ENCODE results near the gene MBLAC1. TPM values are rescaled to one million over a fixed set of nuclear protein-coding genes. Genes with fewer than 3 reads are reported as not detected.
A peak's percentile ranks its signal among the peaks of the same experiment; 100 is the strongest.
"Not testable (repeated sequence)": the region's sequence is repeated elsewhere in the genome, so short reads cannot be mapped to it uniquely, and the experiment has no call there.

Gene MBLAC1
- total and polyA plus RNA-seq, 4 experiments from 2014 or later: 0.77 to 6.8 (median 3.8) TPM

DNA sequence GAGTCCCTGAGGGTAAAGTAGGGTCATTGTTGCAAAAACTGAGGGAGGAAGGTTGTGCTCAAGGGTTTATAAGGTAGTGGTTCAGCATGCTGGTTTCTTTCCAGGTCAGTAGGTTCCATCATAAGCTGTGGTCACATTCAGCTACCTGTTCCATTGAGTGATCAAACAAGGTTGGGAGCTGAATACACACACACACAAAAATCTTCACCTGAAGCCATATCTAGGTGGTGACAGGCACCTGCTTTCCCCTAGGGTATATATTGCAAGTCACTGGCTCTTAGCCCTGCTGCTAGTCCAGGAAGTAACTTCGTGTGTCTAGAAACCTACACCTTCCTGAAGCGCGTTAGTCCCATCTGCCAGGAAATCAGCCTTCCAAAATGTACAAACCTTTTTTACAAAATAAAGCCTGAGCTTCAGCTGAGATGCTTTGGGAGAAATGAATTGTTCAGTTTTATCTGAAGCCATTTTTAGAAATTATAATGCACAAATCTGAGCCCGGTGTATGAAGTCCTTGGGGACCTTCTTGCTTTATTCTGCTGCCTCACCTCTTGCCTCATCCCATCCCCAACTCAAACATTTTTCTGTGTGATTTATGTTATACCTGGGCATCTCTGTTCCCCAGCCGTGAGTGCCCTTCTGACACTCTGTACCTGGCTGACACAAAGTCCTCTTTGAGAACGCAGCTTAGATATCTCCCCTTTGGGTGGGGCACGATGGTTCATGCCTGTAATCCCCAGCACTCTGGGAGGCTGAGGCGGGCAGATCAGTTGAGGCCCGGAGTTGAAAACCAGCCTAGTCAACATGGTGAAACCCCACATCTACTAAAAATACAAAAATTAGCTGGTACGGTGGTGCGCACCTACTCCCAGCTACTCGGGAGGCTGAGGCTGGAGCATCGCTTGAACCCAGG lies 11.3 kb downstream of the MBLAC1 start:
- H3K36me3 Mint-ChIP-seq: no peaks in the 10 kb centered on the region
- CTCF ChIA-PET (ENCODE audit: partially characterized antibody): interaction anchor here (0.7 to 1.2 kb wide), 6 partner anchors 9 to 270 kb away, joined by 3 to 5 read pairs (median 3); no protein-coding TSS in a partner anchor
- DNase-seq: no peak
- H3K4me3 Mint-ChIP-seq: no peak overlapping the region
- no peaks in the 10 kb centered on the region for H3K9me3 Mint-ChIP-seq
- peaks cover 0 to 1% of the 10 kb centered on the region in 2 donors for H3K27me3 Mint-ChIP-seq
- no peak overlapping the region for H3K4me3 ChIP-seq (ENCODE audit: low read length in 2 of 2)
- no peaks in the 10 kb centered on the region for H3K9me3 ChIP-seq (ENCODE audit: control insufficient read depth in 1 of 2, low read length in 2 of 2)
- intact Hi-C loops (cut with micrococcal nuclease): no loop called here
- POLR2A ChIA-PET (ENCODE audit: partially characterized antibody): interaction anchor here (0.6 to 1.3 kb wide), 4 partner anchors 11 to 106 kb away, joined by 3 to 4 read pairs (median 4); partner anchors contain the start of gene LAMTOR4
- peaks cover 6% of the 10 kb centered on the region for H3K4me1 ChIP-seq (ENCODE audit: insufficient read depth, low read length)
- H3K27ac ChIP-seq (ENCODE audit: low read depth, low read length): no peak overlapping the region
- no peaks in the 10 kb centered on the region for H3K27me3 ChIP-seq (ENCODE audit: insufficient read depth, low read length)
- no peaks in the 10 kb centered on the region for H3K36me3 ChIP-seq (ENCODE audit: insufficient read depth, low read length)
- peak overlapping the region in 3 of 7 donors; percentile 11 to 81 (median 50) for H3K27ac Mint-ChIP-seq
- H3K4me1 Mint-ChIP-seq: peaks cover 3 to 7% (median 5%) of the 10 kb centered on the region in 4 donors

DNA sequence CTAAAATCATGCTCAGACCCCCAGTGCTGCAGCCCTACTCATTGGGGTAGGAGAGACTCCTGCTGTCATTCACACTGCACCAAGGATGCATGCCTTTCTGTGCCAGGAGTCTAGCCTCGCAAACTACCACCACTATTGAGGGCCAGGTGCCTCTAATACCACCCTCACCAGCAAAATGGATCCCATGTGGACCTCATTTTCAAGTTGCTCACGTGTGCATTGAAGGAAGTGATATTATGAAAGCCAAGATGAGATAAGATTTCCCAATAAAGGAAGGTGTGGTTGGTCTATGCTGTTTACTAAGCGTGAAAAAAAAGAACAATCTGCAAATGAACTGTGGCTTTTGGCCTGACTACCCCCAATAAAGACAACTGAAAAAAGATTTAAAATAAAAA lies 14.8 kb downstream of the MBLAC1 start:
- H3K27ac Mint-ChIP-seq: no peak overlapping the region
- H3K4me3 Mint-ChIP-seq: no peak overlapping the region
- no peaks in the 10 kb centered on the region for H3K9me3 ChIP-seq (ENCODE audit: control insufficient read depth in 1 of 2, low read length in 2 of 2)
- H3K4me1 ChIP-seq (ENCODE audit: insufficient read depth, low read length): peaks cover 6% of the 10 kb centered on the region
- ChIA-PET POLR2A (ENCODE audit: partially characterized antibody) (interaction anchor here (1.1 to 1.5 kb wide), 2 partner anchors 15 to 18 kb away, joined by 3 to 4 read pairs; partner anchors contain the start of gene MBLAC1), CTCF (ENCODE audit: partially characterized antibody) (interaction anchor here (3.1 kb wide), 1 partner anchor 10 kb away, joined by 25 read pairs; no protein-coding TSS in a partner anchor)
- no peaks in the 10 kb centered on the region for H3K27me3 ChIP-seq (ENCODE audit: insufficient read depth, low read length)
- no peaks in the 10 kb centered on the region for H3K36me3 Mint-ChIP-seq
- no peaks in the 10 kb centered on the region for H3K27me3 Mint-ChIP-seq
- DNase-seq: no peak
- intact Hi-C loops (cut with micrococcal nuclease): no loop called here
- H3K27ac ChIP-seq (ENCODE audit: low read depth, low read length): no peak overlapping the region
- H3K4me3 ChIP-seq (ENCODE audit: low read length in 2 of 2): no peak overlapping the region
- no peaks in the 10 kb centered on the region for H3K9me3 Mint-ChIP-seq
- no peaks in the 10 kb centered on the region for H3K36me3 ChIP-seq (ENCODE audit: insufficient read depth, low read length)
- peaks cover 3 to 9% (median 5%) of the 10 kb centered on the region in 4 donors for H3K4me1 Mint-ChIP-seq

DNA sequence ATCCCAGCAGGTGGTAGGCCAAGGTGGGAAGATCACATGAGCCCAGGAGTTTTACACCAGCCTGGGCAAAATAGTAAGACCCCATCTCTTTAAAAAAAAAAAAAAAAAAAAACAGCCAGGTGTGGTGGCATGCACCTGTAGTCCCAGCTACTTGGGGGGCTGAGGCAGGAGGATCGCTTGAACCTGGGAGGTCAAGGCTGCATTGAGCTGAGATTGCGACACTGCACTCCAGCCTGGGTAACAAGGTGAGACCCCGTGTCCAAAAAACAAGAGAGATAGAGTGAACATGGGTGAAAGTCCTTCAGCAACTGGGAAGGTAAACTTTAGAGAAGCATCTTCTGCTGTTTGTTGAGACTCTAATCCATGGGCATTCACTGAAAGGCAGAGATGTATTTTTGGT lies 15.7 kb downstream of the MBLAC1 start:
- no peak for DNase-seq
- H3K27me3 Mint-ChIP-seq: no peaks in the 10 kb centered on the region
- H3K27ac Mint-ChIP-seq: no peak overlapping the region
- intact Hi-C loops (cut with micrococcal nuclease): no loop called here
- no peak overlapping the region for H3K4me3 ChIP-seq (ENCODE audit: low read length in 2 of 2)
- H3K27ac ChIP-seq (ENCODE audit: low read depth, low read length): no peak overlapping the region
- no peaks in the 10 kb centered on the region for H3K36me3 Mint-ChIP-seq
- no peaks in the 10 kb centered on the region for H3K36me3 ChIP-seq (ENCODE audit: insufficient read depth, low read length)
- H3K4me3 Mint-ChIP-seq: no peak overlapping the region
- ChIA-PET POLR2A (ENCODE audit: partially characterized antibody) (interaction anchor here (1.5 kb wide), 1 partner anchor 16 kb away, joined by 3 read pairs; the partner anchor contains the start of gene MBLAC1), CTCF (ENCODE audit: partially characterized antibody) (interaction anchor here (3.1 kb wide), 1 partner anchor 11 kb away, joined by 25 read pairs; no protein-coding TSS in a partner anchor)
- H3K9me3 ChIP-seq (ENCODE audit: control insufficient read depth in 1 of 2, low read length in 2 of 2): no peaks in the 10 kb centered on the region
- no peaks in the 10 kb centered on the region for H3K9me3 Mint-ChIP-seq
- H3K27me3 ChIP-seq (ENCODE audit: insufficient read depth, low read length): no peaks in the 10 kb centered on the region
- peaks cover 3 to 9% (median 5%) of the 10 kb centered on the region in 4 donors for H3K4me1 Mint-ChIP-seq
- H3K4me1 ChIP-seq (ENCODE audit: insufficient read depth, low read length): peaks cover 6% of the 10 kb centered on the region

DNA sequence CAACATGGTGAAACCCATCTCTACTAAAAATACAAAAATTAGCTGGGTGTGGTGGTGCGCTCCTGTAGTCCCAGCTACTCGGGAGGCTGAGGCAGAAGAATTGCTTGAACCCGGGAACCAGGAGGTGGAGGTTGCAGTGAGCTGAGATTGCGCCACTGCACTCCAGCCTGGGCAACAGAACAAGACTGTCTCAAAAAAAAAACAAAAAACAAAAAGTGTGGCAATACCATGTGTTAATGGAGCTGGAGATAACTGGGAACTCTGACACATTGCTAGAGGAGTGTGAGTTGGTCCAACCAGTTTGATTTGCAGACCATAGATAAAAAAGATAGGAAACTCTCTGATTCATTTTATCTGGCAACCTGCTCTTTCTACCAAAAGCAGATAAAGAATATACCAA lies 19.6 kb downstream of the MBLAC1 start:
- H3K27me3 Mint-ChIP-seq; intact Hi-C loops (cut with micrococcal nuclease): not testable (repeated sequence)

DNA sequence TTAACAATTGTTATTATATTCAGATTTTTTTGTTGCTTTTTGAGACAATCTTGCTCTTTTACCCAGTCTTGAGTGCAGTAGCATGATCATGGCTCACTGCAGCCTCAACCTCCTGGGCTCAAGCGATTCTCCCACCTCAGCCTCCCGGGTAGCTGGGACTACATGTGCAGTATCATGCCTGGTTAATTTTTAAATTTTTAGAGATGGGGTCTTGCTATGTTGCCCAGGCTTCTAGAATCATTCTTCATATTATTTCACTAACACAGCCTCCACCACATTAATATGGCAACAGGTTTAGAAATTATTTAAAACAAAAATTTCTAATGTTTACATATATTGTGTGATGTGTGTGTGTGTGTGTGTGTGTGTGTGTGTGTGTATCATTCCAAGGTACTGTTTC lies 20.5 kb downstream of the MBLAC1 start:
- no peak for DNase-seq
- no peaks in the 10 kb centered on the region for H3K27me3 ChIP-seq (ENCODE audit: insufficient read depth, low read length)
- H3K9me3 Mint-ChIP-seq: peaks cover 0 to 6% (median 0%) of the 10 kb centered on the region in 8 donors
- peak overlapping the region in 2 of 7 donors; percentile 78 to 97 for H3K27ac Mint-ChIP-seq
- H3K36me3 Mint-ChIP-seq: peaks cover 8 to 15% of the 10 kb centered on the region in 2 donors
- peaks cover 3% of the 10 kb centered on the region for H3K36me3 ChIP-seq (ENCODE audit: insufficient read depth, low read length)
- peaks cover 30% of the 10 kb centered on the region for H3K4me1 ChIP-seq (ENCODE audit: insufficient read depth, low read length)
- H3K27ac ChIP-seq (ENCODE audit: low read depth, low read length): no peak overlapping the region
- H3K4me3 Mint-ChIP-seq: peak overlapping the region in 2 of 8 donors; percentile 22 to 94
- ChIA-PET CTCF (ENCODE audit: partially characterized antibody) (interaction anchor here (0.6 to 3.1 kb wide), 8 partner anchors 9 to 70 kb away, joined by 3 to 22 read pairs (median 5); no protein-coding TSS in a partner anchor), POLR2A (ENCODE audit: partially characterized antibody) (interaction anchor here (0.8 to 6.5 kb wide), 9 partner anchors 12 to 73 kb away, joined by 3 to 95 read pairs (median 21); partner anchors contain the start of genes GAL3ST4, GPC2, MBLAC1 and PVRIG)
- H3K4me1 Mint-ChIP-seq: peaks cover 13 to 35% (median 22%) of the 10 kb centered on the region in 4 donors
- H3K27me3 Mint-ChIP-seq: no peaks in the 10 kb centered on the region
- no peaks in the 10 kb centered on the region for H3K9me3 ChIP-seq (ENCODE audit: control insufficient read depth in 1 of 2, low read length in 2 of 2)
- H3K4me3 ChIP-seq (ENCODE audit: low read length in 2 of 2): no peak overlapping the region
- intact Hi-C loops (cut with micrococcal nuclease): no loop called here

More for the DNA sequence above, 19.6 kb downstream of the MBLAC1 start:
- H3K4me1 ChIP-seq (ENCODE audit: insufficient read depth, low read length): peaks cover 24% of the 10 kb centered on the region
- H3K27me3 ChIP-seq (ENCODE audit: insufficient read depth, low read length); H3K9me3 Mint-ChIP-seq; H3K36me3 ChIP-seq (ENCODE audit: insufficient read depth, low read length); DNase-seq; H3K4me3 ChIP-seq (ENCODE audit: low read length in 2 of 2); H3K9me3 ChIP-seq (ENCODE audit: control insufficient read depth in 1 of 2, low read length in 2 of 2); H3K4me3 Mint-ChIP-seq; H3K27ac ChIP-seq (ENCODE audit: low read depth, low read length): not testable (repeated sequence)
- CTCF ChIA-PET (ENCODE audit: partially characterized antibody): interaction anchor here (0.8 to 3.1 kb wide), 5 partner anchors 8 to 71 kb away, joined by 3 to 22 read pairs (median 4); no protein-coding TSS in a partner anchor
- POLR2A ChIA-PET (ENCODE audit: partially characterized antibody): interaction anchor here (2.7 to 5.0 kb wide), 3 partner anchors 13 to 74 kb away, joined by 21 to 73 read pairs (median 28); partner anchors contain the start of genes MBLAC1, PVRIG and TRAPPC14
- H3K4me1 Mint-ChIP-seq: peaks cover 16 to 31% (median 20%) of the 10 kb centered on the region in 4 donors
- peak overlapping the region in 1 of 7 donors; percentile 22 for H3K27ac Mint-ChIP-seq
- peaks cover 6 to 10% of the 10 kb centered on the region in 2 donors for H3K36me3 Mint-ChIP-seq

DNA sequence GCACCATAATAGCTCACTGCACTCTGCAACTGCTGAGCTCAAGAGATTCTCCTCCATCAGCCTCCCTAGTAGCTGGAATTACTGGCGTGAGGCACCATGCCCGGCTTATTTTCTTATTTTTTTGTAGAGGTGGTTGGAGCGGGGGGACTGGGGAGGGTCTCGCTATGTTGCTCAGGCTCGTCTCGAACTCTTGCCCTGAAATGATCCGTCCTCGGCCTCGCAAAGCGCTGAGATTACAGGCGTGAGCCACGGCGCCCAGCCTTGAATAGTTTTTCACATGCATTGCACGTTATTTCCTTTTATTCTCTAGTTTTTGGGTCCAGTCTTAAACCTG lies 21.4 kb downstream of the MBLAC1 start:
- Mint-ChIP-seq H3K9me3 (peaks cover 0 to 6% (median 0%) of the 10 kb centered on the region in 8 donors), H3K27ac (peak overlapping the region; percentile 95 to 99 (median 97)), H3K36me3 (peaks cover 13 to 23% of the 10 kb centered on the region in 2 donors), H3K27me3 (no peaks in the 10 kb centered on the region), H3K4me1 (peaks cover 18 to 40% (median 29%) of the 10 kb centered on the region in 4 donors), H3K4me3 (peak overlapping the region; percentile 88 to 99 (median 94))
- H3K27me3 ChIP-seq (ENCODE audit: insufficient read depth, low read length): no peaks in the 10 kb centered on the region
- peak overlapping the region; percentile 70 to 83 for H3K4me3 ChIP-seq (ENCODE audit: low read length in 2 of 2)
- CTCF ChIA-PET (ENCODE audit: partially characterized antibody): interaction anchor here (0.7 to 3.1 kb wide), 12 partner anchors 9 to 69 kb away, joined by 3 to 22 read pairs (median 4); partner anchors contain the start of gene TRAPPC14
- H3K27ac ChIP-seq (ENCODE audit: low read depth, low read length): peak overlapping the region; percentile 92
- POLR2A ChIA-PET (ENCODE audit: partially characterized antibody): interaction anchor here (0.6 to 6.5 kb wide), 24 partner anchors 10 to 287 kb away, joined by 3 to 95 read pairs (median 6); partner anchors contain the start of genes AP4M1, GAL3ST4, GPC2 and MBLAC1
- intact Hi-C loops (cut with micrococcal nuclease): loop anchor here (1.0 to 2.0 kb wide), 7 partner anchors 10 to 280 kb away; partner anchors contain the start of genes GPC2, STAG3, TRAPPC14 and ZCWPW1
- peaks cover 40% of the 10 kb centered on the region for H3K4me1 ChIP-seq (ENCODE audit: insufficient read depth, low read length)
- DNase-seq: no peak
- no peaks in the 10 kb centered on the region for H3K9me3 ChIP-seq (ENCODE audit: control insufficient read depth in 1 of 2, low read length in 2 of 2)
- H3K36me3 ChIP-seq (ENCODE audit: insufficient read depth, low read length): peaks cover 11% of the 10 kb centered on the region
